KMS-11 (cell line): ENCODE results near the gene TNRC6B.

ENCODE experiments used
- H2AFZ ChIP-seq: fragments of 200-600 bp; sonication (generic); 2 replicates; pipeline ENCODE4 v1.6.1; 2016; ENCODE audit warnings: antibody characterized with exemption, mixed run types, low read depth
- H3K27ac ChIP-seq: fragments of 200-600 bp; sonication (generic); 2 replicates; pipeline ENCODE4 v1.6.1; 2016; ENCODE audit warnings: mild to moderate bottlenecking, mixed run types
- H3K27me3 ChIP-seq: fragments of 200-600 bp; sonication (generic); 2 replicates; pipeline ENCODE4 v1.6.1; 2017; ENCODE audit warnings: mild to moderate bottlenecking, low read depth, mixed run types, moderate library complexity; ENCODE audit not compliant: insufficient read depth
- H3K36me3 ChIP-seq: fragments of 200-600 bp; sonication (generic); 2 replicates; pipeline ENCODE4 v1.6.1; 2017; ENCODE audit warnings: mild to moderate bottlenecking, mixed run types; ENCODE audit not compliant: insufficient read depth
- H3K4me1 ChIP-seq: fragments of 200-600 bp; sonication (generic); 2 replicates; pipeline ENCODE4 v1.6.1; 2016; ENCODE audit warnings: mild to moderate bottlenecking, low read depth, mixed run types; ENCODE audit not compliant: poor library complexity, severe bottlenecking
- H3K4me2 ChIP-seq: fragments of 200-600 bp; sonication (generic); 2 replicates; pipeline ENCODE4 v1.7.0; 2016; ENCODE audit warnings: mild to moderate bottlenecking, mixed run types
- H3K4me3 ChIP-seq: fragments of 200-600 bp; sonication (generic); IDR thresholded peaks from 2 replicates; pipeline ENCODE4 v1.6.1; 2017; ENCODE audit warnings: low read depth, low read length, mixed read lengths; ENCODE audit not compliant: insufficient read depth
- H3K79me2 ChIP-seq: fragments of 200-600 bp; sonication (generic); 2 replicates; pipeline ENCODE4 v1.6.1; 2016; ENCODE audit warnings: low read depth, mixed run types; ENCODE audit not compliant: insufficient read depth
- H3K9ac ChIP-seq: fragments of 200-600 bp; sonication (generic); 2 replicates; pipeline ENCODE4 v1.6.1; 2016; ENCODE audit warnings: mild to moderate bottlenecking, mixed run types
- H4K20me1 ChIP-seq: fragments of 200-600 bp; sonication (generic); 2 replicates; pipeline ENCODE4 v1.6.1; 2016; ENCODE audit warnings: mild to moderate bottlenecking, mixed run types; ENCODE audit not compliant: insufficient read depth
- TF ChIP-seq, protein P1 (sequence below): fragments of 200-600 bp; sonication (generic); conservative IDR thresholded peaks from 2 replicates; pipeline ENCODE4 v1.6.1; 2017; ENCODE audit warnings: low read depth, mild to moderate bottlenecking, antibody characterized with exemption, low read length, moderate library complexity, mixed read lengths

Gene TNRC6B

DNA sequence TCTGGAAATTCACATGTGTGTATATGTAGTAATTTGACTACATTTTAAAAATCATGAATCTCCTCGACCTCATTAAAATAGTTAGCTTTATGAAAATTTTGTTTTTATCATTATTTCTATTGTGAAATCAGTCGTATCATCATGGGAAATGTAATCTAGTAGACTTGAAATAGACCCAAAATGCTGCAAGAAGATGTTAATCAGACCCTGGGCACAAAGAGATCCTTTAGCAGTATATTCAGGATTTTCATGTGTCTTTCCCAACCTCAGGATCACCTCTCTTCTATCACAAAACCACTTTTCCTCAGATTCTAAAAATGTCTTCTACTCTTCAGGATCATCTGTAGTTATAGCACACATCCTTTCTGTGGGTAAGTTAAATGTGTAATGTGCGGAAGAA, 93.7 kb downstream of the TNRC6B start:
- Histone ChIP-seq H3K4me1 (peaks cover 7% of the 10 kb centered on the region), H4K20me1 (no peaks in the 10 kb centered on the region), H3K4me2 (no peak overlapping the region), H3K36me3 (no peaks in the 10 kb centered on the region), H3K27ac (no peak overlapping the region), H3K79me2 (no peaks in the 10 kb centered on the region), H3K27me3 (no peaks in the 10 kb centered on the region), H3K9ac (no peak overlapping the region), H3K4me3 (no peak overlapping the region), H2AFZ (no peak overlapping the region)
- TF ChIP-seq, protein P1, sequence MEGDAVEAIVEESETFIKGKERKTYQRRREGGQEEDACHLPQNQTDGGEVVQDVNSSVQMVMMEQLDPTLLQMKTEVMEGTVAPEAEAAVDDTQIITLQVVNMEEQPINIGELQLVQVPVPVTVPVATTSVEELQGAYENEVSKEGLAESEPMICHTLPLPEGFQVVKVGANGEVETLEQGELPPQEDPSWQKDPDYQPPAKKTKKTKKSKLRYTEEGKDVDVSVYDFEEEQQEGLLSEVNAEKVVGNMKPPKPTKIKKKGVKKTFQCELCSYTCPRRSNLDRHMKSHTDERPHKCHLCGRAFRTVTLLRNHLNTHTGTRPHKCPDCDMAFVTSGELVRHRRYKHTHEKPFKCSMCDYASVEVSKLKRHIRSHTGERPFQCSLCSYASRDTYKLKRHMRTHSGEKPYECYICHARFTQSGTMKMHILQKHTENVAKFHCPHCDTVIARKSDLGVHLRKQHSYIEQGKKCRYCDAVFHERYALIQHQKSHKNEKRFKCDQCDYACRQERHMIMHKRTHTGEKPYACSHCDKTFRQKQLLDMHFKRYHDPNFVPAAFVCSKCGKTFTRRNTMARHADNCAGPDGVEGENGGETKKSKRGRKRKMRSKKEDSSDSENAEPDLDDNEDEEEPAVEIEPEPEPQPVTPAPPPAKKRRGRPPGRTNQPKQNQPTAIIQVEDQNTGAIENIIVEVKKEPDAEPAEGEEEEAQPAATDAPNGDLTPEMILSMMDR: no peak

DNA sequence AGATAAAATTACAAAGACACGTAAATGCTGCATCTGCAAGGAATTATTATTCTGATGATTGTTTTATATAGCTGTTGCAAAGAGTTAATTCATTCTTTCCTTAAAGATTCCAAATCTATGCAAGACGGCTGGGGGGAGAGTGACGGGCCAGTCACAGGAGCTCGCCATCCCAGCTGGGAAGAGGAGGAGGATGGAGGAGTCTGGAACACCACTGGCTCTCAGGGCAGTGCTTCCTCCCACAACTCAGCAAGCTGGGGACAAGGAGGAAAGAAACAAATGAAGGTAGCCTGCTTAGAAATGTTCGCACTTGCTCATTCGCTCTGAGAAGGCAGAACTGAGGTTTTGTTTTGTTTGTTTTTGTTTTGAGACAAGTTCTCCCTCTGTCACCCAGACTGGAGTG, 95.6 kb downstream of the TNRC6B start:
- Histone ChIP-seq H3K79me2 (no peaks in the 10 kb centered on the region), H2AFZ (no peak overlapping the region), H3K4me3 (no peak overlapping the region), H3K27me3 (no peaks in the 10 kb centered on the region), H3K4me2 (no peak overlapping the region), H3K27ac (no peak overlapping the region), H3K36me3 (no peaks in the 10 kb centered on the region), H3K9ac (no peak overlapping the region), H4K20me1 (no peaks in the 10 kb centered on the region), H3K4me1 (peaks cover 12% of the 10 kb centered on the region)
- TF ChIP-seq, protein P1: no peak

DNA sequence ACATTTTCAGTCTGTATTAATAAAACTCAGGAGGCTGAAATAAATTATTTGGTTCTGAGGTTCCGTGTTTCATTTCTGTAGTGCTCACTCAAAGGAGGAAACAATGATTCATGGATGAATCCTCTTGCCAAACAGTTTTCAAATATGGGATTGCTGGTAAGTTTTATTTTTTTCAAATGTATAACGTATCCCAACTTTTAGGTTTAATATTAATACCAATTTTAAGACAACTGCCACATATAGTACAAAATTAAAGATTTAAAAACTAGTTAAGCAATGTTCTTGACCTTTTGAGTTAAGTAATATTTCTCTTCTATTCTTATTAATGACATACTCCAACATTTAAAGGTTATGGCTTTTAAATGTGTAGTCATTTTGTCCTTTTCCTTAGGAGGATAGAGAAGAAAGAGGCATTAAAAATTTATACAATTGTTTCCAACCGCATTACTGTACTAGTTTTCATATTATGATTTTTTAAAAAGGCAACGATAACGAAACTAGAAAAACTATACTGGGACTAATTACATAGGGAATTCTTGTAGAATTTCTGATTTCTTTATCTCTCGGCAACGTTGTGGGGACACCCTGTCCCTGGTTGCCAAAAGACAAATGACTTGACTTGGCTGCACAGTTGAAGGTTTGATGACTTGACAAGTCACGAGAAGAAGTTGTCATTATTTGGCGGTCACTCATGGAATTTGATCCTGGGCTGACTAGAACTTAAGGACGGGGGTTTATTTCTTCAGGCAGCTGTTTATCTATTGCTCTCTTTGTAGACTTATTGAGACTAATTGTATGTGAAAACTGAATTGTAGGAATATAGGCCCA, 99.5 kb downstream of the TNRC6B start:
- H3K27ac ChIP-seq: no peak overlapping the region
- H3K79me2 ChIP-seq: no peaks in the 10 kb centered on the region
- no peaks in the 10 kb centered on the region for H3K36me3 ChIP-seq

DNA sequence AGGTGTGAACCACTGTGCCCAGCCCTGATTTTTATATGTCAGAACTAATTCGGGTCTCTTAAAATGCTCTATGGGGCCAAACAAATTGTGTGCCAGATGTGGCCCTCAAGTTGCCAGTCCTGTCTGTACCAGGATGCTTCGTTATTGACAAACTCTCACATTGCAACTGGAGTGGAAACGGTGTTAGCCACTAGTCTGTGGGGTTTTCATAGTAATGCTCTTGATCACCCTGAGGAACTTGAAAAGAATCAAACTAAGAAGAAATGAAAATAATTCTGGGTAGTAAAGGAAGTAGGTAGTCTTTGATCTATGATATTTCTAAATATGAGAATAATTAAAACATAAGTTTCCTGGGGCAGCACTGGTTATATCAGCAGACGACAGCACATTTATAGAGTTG, 101.3 kb downstream of the TNRC6B start:
- H3K4me3 ChIP-seq: no peak overlapping the region
- H3K4me2 ChIP-seq: no peak overlapping the region
- no peak overlapping the region for H3K9ac ChIP-seq
- no peaks in the 10 kb centered on the region for H4K20me1 ChIP-seq
- no peak overlapping the region for H2AFZ ChIP-seq
- peaks cover 12% of the 10 kb centered on the region for H3K4me1 ChIP-seq
- no peaks in the 10 kb centered on the region for H3K79me2 ChIP-seq
- no peak overlapping the region for H3K27ac ChIP-seq
- no peaks in the 10 kb centered on the region for H3K27me3 ChIP-seq
- H3K36me3 ChIP-seq: no peaks in the 10 kb centered on the region
- TF ChIP-seq, protein P1: no peak

More for the DNA sequence above, 99.5 kb downstream of the TNRC6B start:
- Histone ChIP-seq H3K4me1 (peaks cover 12% of the 10 kb centered on the region), H3K4me3 (no peak overlapping the region), H3K4me2 (peak overlapping the region; percentile 30), H3K9ac (no peak overlapping the region), H3K27me3 (no peaks in the 10 kb centered on the region), H2AFZ (no peak overlapping the region), H4K20me1 (no peaks in the 10 kb centered on the region)
- TF ChIP-seq, protein P1: no peak
